LNCAP (cell line): ENCODE measurements around the gene EPB41L4A.

Source experiments
- TF ChIP-seq, protein P1 (sequence below): fragments of 450-650 bp; IDR thresholded peaks from 2 replicates; pipeline ENCODE4 v1.5.1; 2017; ENCODE audit warnings: mild to moderate bottlenecking

The EPB41L4A gene

DNA sequence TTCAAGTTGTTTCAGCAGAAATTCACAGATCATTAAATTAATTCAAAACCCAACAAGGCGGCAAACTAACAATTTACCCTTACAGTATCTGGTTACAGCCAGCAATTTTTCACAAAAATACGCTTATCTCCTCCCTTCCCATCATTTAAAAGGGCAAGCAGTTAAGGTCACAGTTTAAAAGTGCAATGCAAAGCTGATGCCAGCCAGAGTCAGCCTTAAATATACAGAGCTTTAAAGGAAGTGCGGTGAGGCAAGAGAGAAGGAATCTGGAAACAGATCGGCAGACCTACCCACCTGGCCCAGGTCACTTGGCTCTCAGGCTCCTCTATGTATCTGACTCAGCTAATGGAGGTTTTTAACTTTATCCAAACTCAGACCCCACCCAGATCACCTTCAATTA is 31.0 kb downstream of the EPB41L4A start:
- TF ChIP-seq, protein P1, sequence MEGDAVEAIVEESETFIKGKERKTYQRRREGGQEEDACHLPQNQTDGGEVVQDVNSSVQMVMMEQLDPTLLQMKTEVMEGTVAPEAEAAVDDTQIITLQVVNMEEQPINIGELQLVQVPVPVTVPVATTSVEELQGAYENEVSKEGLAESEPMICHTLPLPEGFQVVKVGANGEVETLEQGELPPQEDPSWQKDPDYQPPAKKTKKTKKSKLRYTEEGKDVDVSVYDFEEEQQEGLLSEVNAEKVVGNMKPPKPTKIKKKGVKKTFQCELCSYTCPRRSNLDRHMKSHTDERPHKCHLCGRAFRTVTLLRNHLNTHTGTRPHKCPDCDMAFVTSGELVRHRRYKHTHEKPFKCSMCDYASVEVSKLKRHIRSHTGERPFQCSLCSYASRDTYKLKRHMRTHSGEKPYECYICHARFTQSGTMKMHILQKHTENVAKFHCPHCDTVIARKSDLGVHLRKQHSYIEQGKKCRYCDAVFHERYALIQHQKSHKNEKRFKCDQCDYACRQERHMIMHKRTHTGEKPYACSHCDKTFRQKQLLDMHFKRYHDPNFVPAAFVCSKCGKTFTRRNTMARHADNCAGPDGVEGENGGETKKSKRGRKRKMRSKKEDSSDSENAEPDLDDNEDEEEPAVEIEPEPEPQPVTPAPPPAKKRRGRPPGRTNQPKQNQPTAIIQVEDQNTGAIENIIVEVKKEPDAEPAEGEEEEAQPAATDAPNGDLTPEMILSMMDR = no peak

DNA sequence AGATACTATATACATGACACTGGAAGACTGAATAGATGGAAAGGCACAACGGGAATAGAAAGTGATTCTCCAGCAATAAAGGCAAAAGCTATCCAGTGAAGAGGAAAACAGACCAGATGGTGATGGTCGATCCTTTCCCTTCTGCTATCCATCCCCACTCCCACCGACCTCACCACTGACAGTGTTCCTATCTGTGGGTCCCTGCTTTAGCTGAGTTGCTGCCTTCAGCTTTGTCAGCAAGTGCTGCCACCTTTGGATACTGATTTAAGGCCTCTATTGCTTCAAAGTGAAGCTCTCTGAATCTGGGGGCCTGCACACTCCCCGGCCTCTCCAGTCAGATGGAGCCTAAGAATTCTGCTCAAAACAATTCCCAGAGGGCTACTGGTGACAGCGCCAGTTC is 32.3 kb downstream of the EPB41L4A start:
- TF ChIP-seq, protein P1 = no peak

GRCh38 chr5:112385969-112386368 is 33.1 kb downstream of the EPB41L4A start:
- TF ChIP-seq, protein P1 = no peak

- TF ChIP-seq, protein P1 = no peak
Observed at GRCh38 chr5:112385566-112385965, 33.5 kb downstream of the EPB41L4A start.

GRCh38 chr5:112384523-112384922 is 34.6 kb downstream of the EPB41L4A start:
- TF ChIP-seq, protein P1 = no peak

- TF ChIP-seq, protein P1 = no peak
Observed at GRCh38 chr5:112382886-112383285, 36.2 kb downstream of the EPB41L4A start.

DNA sequence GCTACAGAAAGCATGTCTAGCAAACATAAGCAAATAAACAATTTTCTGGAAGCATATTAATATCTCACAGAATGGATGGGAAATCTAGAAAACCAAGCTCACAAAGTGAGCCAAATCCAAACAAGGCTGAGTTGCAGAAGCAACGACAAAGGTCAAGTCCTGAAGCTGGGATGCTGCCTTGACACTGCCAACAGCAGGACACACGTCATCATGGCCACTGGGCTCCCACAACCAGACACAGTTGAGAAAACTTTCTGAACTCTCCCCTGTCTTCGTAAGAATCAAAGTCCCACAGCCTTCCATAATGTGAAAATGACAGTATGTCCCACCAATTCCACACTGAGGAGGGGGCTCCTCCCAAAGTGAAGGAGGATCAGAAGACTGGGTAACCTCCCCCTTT is 37.6 kb downstream of the EPB41L4A start:
- TF ChIP-seq, protein P1 = no peak
